H1 (cell line): ENCODE results near the gene RARB. TPM values are rescaled to one million over a fixed set of nuclear protein-coding genes. Genes with fewer than 3 reads are reported as not detected.

Source experiments
- CTCF ChIA-PET: fragments of 300-600 bp; sonication (Branson Sonifier 250); formaldehyde crosslinking; loops from one replicate; lab custom pipeline; 2021; ENCODE audit not compliant: partially characterized antibody; lab: Charles Lee
- POLR2A ChIA-PET: fragments of 300-600 bp; sonication (Branson Sonifier 250); formaldehyde crosslinking; loops from one replicate; lab custom pipeline; 2021; ENCODE audit warnings: inconsistent platforms; ENCODE audit not compliant: partially characterized antibody; lab: Charles Lee
- DNase-seq, 2 experiments: peaks; one replicate each; pipeline versions ENCODE4 v3.0.0 to v3.0.0-alpha.2; 2010 to 2022; ENCODE audit warnings: low spot score in 2 of 2, low read depth in 1 of 2, mixed read lengths in 1 of 2
- FAIRE-seq: peaks from 2 replicates; lab custom pipeline; 2011; peaks lifted over from hg19 to GRCh38; lab: Jason Lieb, UNC
- H2AFZ ChIP-seq: 2 replicates; pipeline ENCODE4 v1.8.1; 2012; ENCODE audit warnings: low read length, inconsistent platforms
- H2AK5ac ChIP-seq: 2 replicates; pipeline ENCODE4 v1.6.1; 2013; ENCODE audit warnings: low read depth, low read length
- H2BK120ac ChIP-seq: replicated peaks from 2 replicates; pipeline ENCODE3; 2013; ENCODE audit warnings: low read depth, low read length, inconsistent platforms
- H2BK12ac ChIP-seq: 2 replicates; pipeline ENCODE4 v1.6.1; 2013; ENCODE audit warnings: low read depth, low read length
- H2BK15ac ChIP-seq: 2 replicates; pipeline ENCODE4 v1.6.1; 2013; ENCODE audit warnings: low read length
- H2BK20ac ChIP-seq: 2 replicates; pipeline ENCODE4 v1.6.1; 2013; ENCODE audit warnings: low read length
- H2BK5ac ChIP-seq: 2 replicates; pipeline ENCODE4 v1.6.1; 2013; ENCODE audit warnings: low read depth, low read length
- H3K14ac ChIP-seq: 2 replicates; pipeline ENCODE4 v1.6.1; 2013; ENCODE audit warnings: inconsistent platforms; ENCODE audit not compliant: insufficient read length
- H3K18ac ChIP-seq: 2 replicates; pipeline ENCODE4 v1.6.1; 2013; ENCODE audit warnings: low read length; ENCODE audit errors: extremely low read depth
- H3K23ac ChIP-seq: 2 replicates; pipeline ENCODE4 v1.6.1; 2013; ENCODE audit warnings: inconsistent platforms; ENCODE audit not compliant: insufficient read length
- H3K23me2 ChIP-seq: 2 replicates; pipeline ENCODE4 v1.6.1; 2013; ENCODE audit warnings: low read depth, low read length
- H3K27ac ChIP-seq: 2 replicates; pipeline ENCODE4 v1.6.1; 2011; ENCODE audit warnings: low read depth, low read length, inconsistent platforms
- H3K27me3 ChIP-seq, 4 experiments: replicated peaks in 1 of 4; 1 replicate in 1 of 4; 2 replicates in 3 of 4; pipeline versions ENCODE4 v1.6.1 to v1.8.1; 2011 to 2013; ENCODE audit warnings: low read length in 3 of 4, mild to moderate bottlenecking in 3 of 4, inconsistent platforms in 2 of 4, mixed read lengths in 2 of 4, moderate library complexity in 1 of 4; ENCODE audit not compliant: control insufficient read depth in 3 of 4, insufficient read depth in 3 of 4; ENCODE audit errors: extremely low read depth in 1 of 4
- H3K36me3 ChIP-seq, 4 experiments: 2 replicates each; pipeline versions ENCODE4 v1.6.1 to v1.8.1; 2011 to 2013; ENCODE audit warnings: mild to moderate bottlenecking in 4 of 4, low read length in 3 of 4, moderate library complexity in 2 of 4, control low read depth in 1 of 4, inconsistent platforms in 1 of 4; ENCODE audit not compliant: insufficient read depth in 4 of 4, control insufficient read depth in 2 of 4
- H3K4ac ChIP-seq: replicated peaks from 2 replicates; pipeline ENCODE3; 2013; ENCODE audit warnings: low read length, low read depth, mixed read lengths, inconsistent platforms; ENCODE audit not compliant: insufficient read length
- H3K4me1 ChIP-seq, 4 experiments: replicated peaks in 1 of 4; 1 replicate in 1 of 4; 2 replicates in 3 of 4; pipeline versions ENCODE4 v1.6.1 to v1.8.1; 2011 to 2013; ENCODE audit warnings: low read length in 3 of 4, inconsistent platforms in 2 of 4, mixed read lengths in 1 of 4; ENCODE audit not compliant: insufficient read depth in 4 of 4, control insufficient read depth in 3 of 4
- H3K4me2 ChIP-seq, 2 experiments: 2 replicates each; pipeline versions ENCODE4 v1.6.1 to v1.8.1; 2011 to 2013; ENCODE audit warnings: low read depth in 2 of 2, low read length in 2 of 2, control low read depth in 1 of 2, inconsistent platforms in 1 of 2, mild to moderate bottlenecking in 1 of 2; ENCODE audit not compliant: insufficient read depth in 1 of 2
- H3K4me3 ChIP-seq, 4 experiments: fragments of 200-600, 300-600 bp in 1 of 4; sonication (generic), shearing (Covaris generic), sonication (Bioruptor Twin) in 1 of 4; 2 replicates each; pipeline versions ENCODE4 v1.5.1 to v1.8.1; 2011 to 2016; ENCODE audit warnings: low read length in 4 of 4, low read depth in 3 of 4, control low read depth in 2 of 4, inconsistent platforms in 2 of 4, mild to moderate bottlenecking in 2 of 4, mixed read lengths in 1 of 4, moderate library complexity in 1 of 4; ENCODE audit not compliant: insufficient read depth in 2 of 4; ENCODE audit errors: extremely low read depth in 1 of 4
- H3K56ac ChIP-seq: replicated peaks from 2 replicates; pipeline ENCODE3; 2013; ENCODE audit warnings: low read depth, mild to moderate bottlenecking, mixed read lengths, low read length, inconsistent platforms; ENCODE audit not compliant: insufficient read length
- H3K79me1 ChIP-seq: 2 replicates; pipeline ENCODE4 v1.6.1; 2013; ENCODE audit warnings: low read depth, low read length, control low read depth
- H3K79me2 ChIP-seq, 2 experiments: 2 replicates each; pipeline versions ENCODE4 v1.6.1 to v1.8.1; 2012 to 2013; ENCODE audit warnings: low read length in 2 of 2, mild to moderate bottlenecking in 2 of 2, inconsistent platforms in 1 of 2; ENCODE audit not compliant: insufficient read depth in 2 of 2, control insufficient read depth in 1 of 2
- H3K9ac ChIP-seq, 4 experiments: replicated peaks in 1 of 4; 1 replicate in 1 of 4; 2 replicates in 3 of 4; pipeline versions ENCODE4 v1.6.1 to v1.8.1; 2011 to 2013; ENCODE audit warnings: low read depth in 3 of 4, low read length in 3 of 4, control low read depth in 2 of 4, mild to moderate bottlenecking in 2 of 4, moderate library complexity in 2 of 4, inconsistent platforms in 1 of 4; ENCODE audit errors: extremely low read depth in 1 of 4
- H3K9me3 ChIP-seq, 2 experiments: 2 replicates each; pipeline versions ENCODE4 v1.6.1 to v1.8.1; 2012 to 2013; ENCODE audit warnings: mild to moderate bottlenecking in 2 of 2, moderate library complexity in 2 of 2, control low read depth in 1 of 2, inconsistent platforms in 1 of 2, low read depth in 1 of 2, low read length in 1 of 2, mixed read lengths in 1 of 2; ENCODE audit not compliant: insufficient read depth in 2 of 2
- H4K20me1 ChIP-seq, 2 experiments: replicated peaks in 1 of 2; 2 replicates each; pipeline versions ENCODE3 to v1.8.1; 2011 to 2013; ENCODE audit warnings: inconsistent platforms in 2 of 2, low read length in 2 of 2, mild to moderate bottlenecking in 1 of 2; ENCODE audit not compliant: insufficient read depth in 2 of 2, control insufficient read depth in 1 of 2
- H4K5ac ChIP-seq: 2 replicates; pipeline ENCODE4 v1.6.1; 2013; ENCODE audit warnings: low read length, low read depth, mixed read lengths, inconsistent platforms; ENCODE audit not compliant: insufficient read length
- H4K8ac ChIP-seq: 2 replicates; pipeline ENCODE4 v1.8.0; 2013; ENCODE audit warnings: mild to moderate bottlenecking, moderate library complexity, low read length, inconsistent platforms; ENCODE audit not compliant: insufficient read depth; ENCODE audit errors: extremely low read depth
- H4K91ac ChIP-seq: replicated peaks from 2 replicates; pipeline ENCODE3; 2013; ENCODE audit warnings: low read length, mixed read lengths, inconsistent platforms; ENCODE audit not compliant: insufficient read length
- BCL11A ChIP-seq, 2 experiments: IDR thresholded peaks; one replicate each; pipeline ENCODE4 v1.6.1; 2011; ENCODE audit warnings: low read depth in 2 of 2, low read length in 2 of 2, mild to moderate bottlenecking in 2 of 2
- CEBPB ChIP-seq: IDR thresholded peaks from 2 replicates; pipeline ENCODE4 v1.6.1; 2012; ENCODE audit warnings: low read depth, low read length
- CREB1 ChIP-seq: IDR thresholded peaks from 2 replicates; pipeline ENCODE4 v1.6.1; 2012; ENCODE audit warnings: inconsistent platforms
- CTCF ChIP-seq, 3 experiments: IDR thresholded peaks; 1 replicate in 2 of 3; 2 replicates in 1 of 3; pipeline versions ENCODE4 v1.5.1 to v1.6.1; 2011; ENCODE audit warnings: low read length in 3 of 3, mild to moderate bottlenecking in 3 of 3, inconsistent platforms in 2 of 3, low read depth in 1 of 3, moderate library complexity in 1 of 3; ENCODE audit not compliant: insufficient read depth in 1 of 3; ENCODE audit errors: control extremely low read depth in 1 of 3
- HDAC6 ChIP-seq: IDR thresholded peaks from one replicate; pipeline ENCODE4 v1.7.1; 2012; ENCODE audit warnings: low read depth, mild to moderate bottlenecking, inconsistent platforms, low read length, moderate library complexity
- JUND ChIP-seq: IDR thresholded peaks from 2 replicates; pipeline ENCODE4 v1.6.1; 2011; ENCODE audit warnings: mild to moderate bottlenecking, improper control_type of control experiment, low read length
- PHF8 ChIP-seq: fragments of 200-600 bp; sonication (generic); conservative IDR thresholded peaks from 2 replicates; pipeline ENCODE4 v1.7.1; 2012; ENCODE audit warnings: low read depth, mild to moderate bottlenecking, inconsistent platforms, low read length, moderate library complexity
- SIRT6 ChIP-seq: IDR thresholded peaks from one replicate; pipeline ENCODE4 v1.7.1; 2012; ENCODE audit warnings: low read length, inconsistent platforms
- SRF ChIP-seq: IDR thresholded peaks from 2 replicates; pipeline ENCODE4 v1.6.1; 2011; ENCODE audit warnings: mild to moderate bottlenecking, low read depth, low read length, moderate library complexity
- TEAD4 ChIP-seq: IDR thresholded peaks from 2 replicates; pipeline ENCODE4 v1.6.1; 2012; ENCODE audit warnings: low read depth, low read length, inconsistent platforms, mixed read lengths
- WGBS, 2 experiments: shearing (Covaris generic) in 1 of 2; methylation state at CpG; one replicate each; pipeline versions ENCODE4 v1.1.6 to v1.1.7; 2013 to 2015; ENCODE audit warnings: low lambda C conversion rate in 2 of 2, mixed read lengths in 2 of 2, inconsistent platforms in 1 of 2, low coverage in 1 of 2, missing lambda C conversion rate in 1 of 2; ENCODE audit not compliant: insufficient replicate concordance in 2 of 2, insufficient coverage in 1 of 2, insufficient read length in 1 of 2; ENCODE audit errors: extremely low coverage in 1 of 2, missing lambda C conversion rate in 1 of 2; 5-methylcytosine and 5-hydroxymethylcytosine counted together
- polyA plus RNA-seq, 7 experiments: library from polyadenylated mRNA; depleted of rRNA in 3 of 7; stranded (reverse) in 5 of 7; unstranded in 2 of 7; fragments of >200 nt in 5 of 7; fragments of 200-250 nt in 2 of 7; gene quantifications; 1 replicate in 5 of 7; 2 replicates in 1 of 7; 4 replicates in 1 of 7; pipeline versions ENCODE4 v1.2.1 to v1.2.3, GENCODE V29; 2011 to 2013; ENCODE audit warnings: missing spikeins in 2 of 7, mixed read lengths in 2 of 7
- total RNA-seq: library from RNA; stranded (reverse); fragmentation: NEBNext Ultra II Directional; extraction: Animal tissue kit (Norgen Biotek cat#: 25700); gene quantifications from 2 replicates; pipeline ENCODE4 v1.2.1, GENCODE V29; 2021

The RARB gene
- total and polyA plus RNA-seq, 2 of the 8 experiments (the other 6 are each of a cell fraction or from before 2014, with no cell fraction given): 0.15 to 0.22 TPM

GRCh38 chr3:25578059-25578458 is 150.0 kb downstream of the RARB start:
- no peak for FAIRE-seq
- no peak overlapping the region for H2AFZ ChIP-seq

More at GRCh38 chr3:25578059-25578458, 150.0 kb downstream of the RARB start:
- ChIA-PET CTCF (interaction anchor here (0.5 to 12.1 kb wide), 8 partner anchors 11 to 735 kb away, joined by 3 to 138 read pairs (median 4); no protein-coding TSS in a partner anchor), POLR2A (no interaction called here)
- H2AK5ac ChIP-seq: no peak overlapping the region
- no peak overlapping the region for H2BK120ac ChIP-seq
- no peak overlapping the region for H2BK12ac ChIP-seq
- H3K4me1 ChIP-seq: no peaks in the 10 kb centered on the region; a peak in 1 of 7 replicates
- no peak overlapping the region for H3K18ac ChIP-seq
- H3K79me1 ChIP-seq: no peaks in the 10 kb centered on the region
- no peaks in the 10 kb centered on the region for H3K27me3 ChIP-seq
- no peak overlapping the region for H4K91ac ChIP-seq
- no peak overlapping the region for H3K27ac ChIP-seq
- no peak overlapping the region for H3K56ac ChIP-seq
- no peak overlapping the region for H3K4me3 ChIP-seq
- no peaks in the 10 kb centered on the region for H3K36me3 ChIP-seq
- H4K5ac ChIP-seq: no peak overlapping the region
- no peak overlapping the region for H3K14ac ChIP-seq
- DNase-seq: no peak
- no peaks in the 10 kb centered on the region for H3K23me2 ChIP-seq
- WGBS, 2 experiments: 85% methylated on average over 10 of the region's 10 CpGs; no CpG with 5 or more reads in 1 of the 2 experiments
- no peaks in the 10 kb centered on the region for H4K20me1 ChIP-seq
- no peaks in the 10 kb centered on the region for H3K79me2 ChIP-seq
- H3K9me3 ChIP-seq: no peaks in the 10 kb centered on the region
- H2BK20ac ChIP-seq: no peak overlapping the region
- no peak overlapping the region for H3K4ac ChIP-seq
- TF ChIP-seq PHF8 (no peak), SIRT6 (no peak), TEAD4 (no peak), CREB1 (no peak), BCL11A (IDR thresholded peaks at IDR 0.05; ENCODE audit: low read depth in 2 of 2, low read length in 2 of 2) (no peak), JUND (no peak), CEBPB (no peak), SRF (no peak), CTCF (IDR thresholded peaks at IDR 0.05; ENCODE audit: control extremely low read depth in 1 of 3, insufficient read depth in 1 of 3, low read depth in 1 of 3, low read length in 3 of 3) (no peak), HDAC6 (no peak)
- no peak overlapping the region for H2BK15ac ChIP-seq
- no peak overlapping the region for H3K4me2 ChIP-seq
- H4K8ac ChIP-seq: no peak overlapping the region
- H2BK5ac ChIP-seq: no peak overlapping the region
- no peak overlapping the region for H3K9ac ChIP-seq
- no peak overlapping the region for H3K23ac ChIP-seq
